H1 (cell line): ENCODE results near the gene PCDHGA8.

ENCODE experiments used
- CHD2 ChIP-seq: IDR thresholded peaks from 2 replicates; pipeline ENCODE4 v1.6.1; 2012; ENCODE audit warnings: low read length, improper control_type of control experiment
- KDM1A ChIP-seq: fragments of 200-600, 300-600 bp; sonication (generic); IDR thresholded peaks from 2 replicates; pipeline ENCODE4 v1.7.1; 2016; ENCODE audit warnings: mild to moderate bottlenecking, low read length, borderline replicate concordance
- PHF8 ChIP-seq: fragments of 200-600 bp; sonication (generic); conservative IDR thresholded peaks from 2 replicates; pipeline ENCODE4 v1.7.1; 2012; ENCODE audit warnings: low read depth, mild to moderate bottlenecking, inconsistent platforms, low read length, moderate library complexity
- POU5F1 ChIP-seq: IDR thresholded peaks from 2 replicates; pipeline ENCODE4 v1.6.1; 2011; ENCODE audit warnings: low read depth, mild to moderate bottlenecking, low read length, moderate library complexity
- SIN3A ChIP-seq, 2 experiments: IDR thresholded peaks in 1 of 2; conservative IDR thresholded peaks in 1 of 2; 2 replicates each; pipeline ENCODE4 v1.6.1; 2011 to 2012; ENCODE audit warnings: low read length in 2 of 2, improper control_type of control experiment in 1 of 2, low read depth in 1 of 2, mild to moderate bottlenecking in 1 of 2
- TEAD4 ChIP-seq: IDR thresholded peaks from 2 replicates; pipeline ENCODE4 v1.6.1; 2012; ENCODE audit warnings: low read depth, low read length, inconsistent platforms, mixed read lengths
- TF ChIP-seq, protein P1 (sequence below), 3 experiments: IDR thresholded peaks; 1 replicate in 2 of 3; 2 replicates in 1 of 3; pipeline versions ENCODE4 v1.5.1 to v1.6.1; 2011; ENCODE audit warnings: low read length in 3 of 3, mild to moderate bottlenecking in 3 of 3, inconsistent platforms in 2 of 3, low read depth in 1 of 3, moderate library complexity in 1 of 3; ENCODE audit not compliant: insufficient read depth in 1 of 3; ENCODE audit errors: control extremely low read depth in 1 of 3
- TF ChIP-seq, protein P2 (sequence below): IDR thresholded peaks from 2 replicates; pipeline ENCODE4 v1.6.1; 2011; ENCODE audit warnings: low read length, improper control_type of control experiment
- TF ChIP-seq, protein P3 (sequence below): IDR thresholded peaks from 2 replicates; pipeline ENCODE4 v1.6.1; 2012; ENCODE audit warnings: inconsistent platforms

DNA sequence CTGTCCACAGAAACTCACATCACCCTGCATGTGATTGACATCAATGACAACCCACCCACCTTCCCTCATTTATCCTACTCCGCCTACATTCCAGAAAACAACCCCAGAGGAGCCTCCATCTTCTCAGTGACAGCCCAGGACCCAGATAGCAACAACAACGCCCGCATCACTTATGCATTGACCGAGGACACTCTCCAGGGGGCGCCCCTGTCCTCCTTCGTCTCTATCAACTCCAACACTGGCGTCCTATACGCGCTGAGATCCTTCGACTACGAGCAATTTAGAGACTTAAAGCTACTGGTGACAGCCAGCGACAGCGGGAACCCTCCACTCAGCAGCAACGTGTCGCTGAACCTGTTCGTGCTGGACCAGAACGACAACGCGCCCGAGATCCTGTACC, 47.1 kb upstream of the PCDHGA8 start:
- TF ChIP-seq, protein P1, sequence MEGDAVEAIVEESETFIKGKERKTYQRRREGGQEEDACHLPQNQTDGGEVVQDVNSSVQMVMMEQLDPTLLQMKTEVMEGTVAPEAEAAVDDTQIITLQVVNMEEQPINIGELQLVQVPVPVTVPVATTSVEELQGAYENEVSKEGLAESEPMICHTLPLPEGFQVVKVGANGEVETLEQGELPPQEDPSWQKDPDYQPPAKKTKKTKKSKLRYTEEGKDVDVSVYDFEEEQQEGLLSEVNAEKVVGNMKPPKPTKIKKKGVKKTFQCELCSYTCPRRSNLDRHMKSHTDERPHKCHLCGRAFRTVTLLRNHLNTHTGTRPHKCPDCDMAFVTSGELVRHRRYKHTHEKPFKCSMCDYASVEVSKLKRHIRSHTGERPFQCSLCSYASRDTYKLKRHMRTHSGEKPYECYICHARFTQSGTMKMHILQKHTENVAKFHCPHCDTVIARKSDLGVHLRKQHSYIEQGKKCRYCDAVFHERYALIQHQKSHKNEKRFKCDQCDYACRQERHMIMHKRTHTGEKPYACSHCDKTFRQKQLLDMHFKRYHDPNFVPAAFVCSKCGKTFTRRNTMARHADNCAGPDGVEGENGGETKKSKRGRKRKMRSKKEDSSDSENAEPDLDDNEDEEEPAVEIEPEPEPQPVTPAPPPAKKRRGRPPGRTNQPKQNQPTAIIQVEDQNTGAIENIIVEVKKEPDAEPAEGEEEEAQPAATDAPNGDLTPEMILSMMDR (IDR thresholded peaks at IDR 0.05; ENCODE audit: control extremely low read depth in 1 of 3, insufficient read depth in 1 of 3, low read depth in 1 of 3, low read length in 3 of 3) = peak in 2 of 3 experiments; percentile 11 to 14; a peak in 2 of 4 replicates
- TF ChIP-seq, protein P2, sequence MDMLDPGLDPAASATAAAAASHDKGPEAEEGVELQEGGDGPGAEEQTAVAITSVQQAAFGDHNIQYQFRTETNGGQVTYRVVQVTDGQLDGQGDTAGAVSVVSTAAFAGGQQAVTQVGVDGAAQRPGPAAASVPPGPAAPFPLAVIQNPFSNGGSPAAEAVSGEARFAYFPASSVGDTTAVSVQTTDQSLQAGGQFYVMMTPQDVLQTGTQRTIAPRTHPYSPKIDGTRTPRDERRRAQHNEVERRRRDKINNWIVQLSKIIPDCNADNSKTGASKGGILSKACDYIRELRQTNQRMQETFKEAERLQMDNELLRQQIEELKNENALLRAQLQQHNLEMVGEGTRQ = no peak
- TF ChIP-seq, protein P3, sequence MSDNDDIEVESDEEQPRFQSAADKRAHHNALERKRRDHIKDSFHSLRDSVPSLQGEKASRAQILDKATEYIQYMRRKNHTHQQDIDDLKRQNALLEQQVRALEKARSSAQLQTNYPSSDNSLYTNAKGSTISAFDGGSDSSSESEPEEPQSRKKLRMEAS = no peak
- TF ChIP-seq PHF8 (no peak), TEAD4 (no peak), KDM1A (no peak), SIN3A (conservative IDR thresholded peaks at IDR 0.05 in 1 of 2, IDR thresholded peaks at IDR 0.05 in 1 of 2; ENCODE audit: low read depth in 1 of 2, low read length in 2 of 2) (no peak), POU5F1 (no peak), CHD2 (no peak)
